Mononuclear cell (primary cell): ENCODE data around the gene SCARB1. TPM values are rescaled to one million over a fixed set of nuclear protein-coding genes. Genes with fewer than 3 reads are reported as not detected.

Experiments
- H3K27me3 ChIP-seq: 2 replicates; pipeline ENCODE4 v1.6.0; 2011; ENCODE audit warnings: low read length, control low read depth; ENCODE audit not compliant: insufficient read depth
- H3K4me1 ChIP-seq: 2 replicates; pipeline ENCODE4 v1.5.1; 2011; ENCODE audit warnings: mild to moderate bottlenecking, low read length, control low read depth; ENCODE audit not compliant: insufficient read depth
- H3K4me3 ChIP-seq: 2 replicates; pipeline ENCODE4 v1.5.1; 2011; ENCODE audit warnings: mild to moderate bottlenecking, low read length, moderate library complexity
- H3K9me3 ChIP-seq: 2 replicates; pipeline ENCODE4 v1.5.1; 2011; ENCODE audit warnings: low read depth, mild to moderate bottlenecking, control low read depth, low read length
- total RNA-seq: library from RNA; depleted of rRNA; stranded (reverse); fragments of >200 nt; gene quantifications from one replicate; pipeline ENCODE4 v1.2.3, GENCODE V29; 2012

The SCARB1 gene
- total RNA-seq, 1 donor = 2.5 TPM

DNA sequence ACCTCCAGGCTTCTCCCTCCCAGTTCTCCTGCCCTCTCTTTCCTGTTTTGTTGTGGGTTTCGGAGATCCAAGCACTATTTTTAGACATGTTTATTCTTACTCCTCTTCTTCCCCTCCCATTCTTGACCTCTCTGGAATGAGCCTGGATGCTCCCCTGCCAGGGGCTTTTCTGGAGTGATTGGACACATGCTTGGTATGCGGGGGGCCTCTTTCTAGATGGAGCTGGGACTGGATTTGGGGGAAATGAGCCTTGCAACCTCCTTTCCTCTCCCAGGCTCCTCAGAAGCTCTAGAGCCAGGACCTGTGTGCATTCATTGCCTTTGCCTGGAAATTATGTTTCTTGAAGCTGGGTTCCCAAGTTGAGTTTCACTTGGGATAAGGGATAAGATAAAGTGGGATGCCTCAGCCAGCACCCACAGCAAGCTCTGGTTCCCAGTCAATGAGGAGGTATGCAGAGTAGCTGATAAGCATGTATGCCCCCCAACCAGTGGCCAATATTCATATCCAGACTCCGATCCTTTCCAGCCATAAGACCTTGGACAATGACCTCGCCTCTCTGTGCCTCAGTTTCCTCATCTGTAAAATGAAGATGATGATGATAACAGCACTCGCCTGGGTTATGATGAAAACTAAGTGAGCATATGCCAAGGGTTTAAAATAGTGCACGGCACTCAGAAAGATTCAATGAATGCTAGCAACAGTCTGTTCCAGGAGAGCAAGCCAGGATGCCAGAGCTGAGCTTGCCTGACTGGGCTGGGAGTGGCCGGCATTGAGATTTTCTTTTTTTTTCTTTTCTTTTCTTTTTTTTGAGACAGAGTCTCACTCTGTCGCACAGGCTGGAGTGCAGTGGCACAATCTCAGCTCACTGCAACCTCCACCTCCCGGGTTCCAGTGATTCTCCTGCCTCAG is 97.8 kb downstream of the SCARB1 start:
- Histone ChIP-seq H3K4me1 (peaks cover 74% of the 10 kb centered on the region), H3K4me3 (no peak overlapping the region), H3K27me3 (no peaks in the 10 kb centered on the region), H3K9me3 (peaks cover 9% of the 10 kb centered on the region)

DNA sequence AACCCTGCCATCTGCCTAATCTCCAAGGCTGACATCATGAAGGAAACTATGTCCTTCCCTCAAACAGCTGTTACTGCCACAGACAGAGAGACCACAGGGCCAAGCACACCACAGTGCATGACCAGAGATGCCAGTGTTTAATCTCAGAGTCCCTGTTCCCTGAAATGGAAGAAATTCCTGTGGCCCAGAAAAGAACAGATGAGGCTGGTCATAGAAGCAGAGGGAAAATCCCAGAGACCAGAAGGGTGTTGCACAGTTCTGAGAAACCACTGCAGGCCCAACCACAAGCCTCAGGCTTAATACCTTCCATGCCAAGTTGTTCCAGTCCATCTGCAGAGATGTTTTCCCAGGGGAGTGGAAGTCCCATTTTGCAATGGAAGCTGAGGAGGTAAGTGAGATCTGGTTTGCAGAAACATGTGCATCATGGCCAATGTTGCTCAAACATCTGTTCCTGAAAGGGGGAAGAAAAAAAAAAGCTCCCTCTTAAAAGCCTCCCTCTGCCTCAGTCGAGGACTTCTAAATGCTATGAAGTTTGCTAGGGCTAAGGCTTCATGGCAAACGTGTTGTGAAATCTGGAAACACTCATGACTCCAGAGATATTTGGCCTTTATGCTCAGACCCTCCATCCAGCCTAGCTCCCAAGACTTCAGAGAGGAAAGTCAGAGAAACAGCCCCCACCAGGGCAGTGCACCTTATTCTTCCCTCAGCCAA is 98.6 kb downstream of the SCARB1 start:
- H3K27me3 ChIP-seq = no peaks in the 10 kb centered on the region
- H3K4me1 ChIP-seq = peaks cover 82% of the 10 kb centered on the region
- H3K9me3 ChIP-seq = peaks cover 9% of the 10 kb centered on the region
- H3K4me3 ChIP-seq = no peak overlapping the region

GRCh38 chr12:124764451-124764850 is 99.2 kb downstream of the SCARB1 start:
- Histone ChIP-seq H3K4me1 (peaks cover 86% of the 10 kb centered on the region), H3K4me3 (no peak overlapping the region), H3K9me3 (peaks cover 9% of the 10 kb centered on the region), H3K27me3 (no peaks in the 10 kb centered on the region)

- peaks cover 9% of the 10 kb centered on the region for H3K9me3 ChIP-seq
- no peaks in the 10 kb centered on the region for H3K27me3 ChIP-seq
- H3K4me3 ChIP-seq = no peak overlapping the region
- H3K4me1 ChIP-seq = peaks cover 86% of the 10 kb centered on the region
Measured at GRCh38 chr12:124763594-124763979, 100.1 kb downstream of the SCARB1 start.

DNA sequence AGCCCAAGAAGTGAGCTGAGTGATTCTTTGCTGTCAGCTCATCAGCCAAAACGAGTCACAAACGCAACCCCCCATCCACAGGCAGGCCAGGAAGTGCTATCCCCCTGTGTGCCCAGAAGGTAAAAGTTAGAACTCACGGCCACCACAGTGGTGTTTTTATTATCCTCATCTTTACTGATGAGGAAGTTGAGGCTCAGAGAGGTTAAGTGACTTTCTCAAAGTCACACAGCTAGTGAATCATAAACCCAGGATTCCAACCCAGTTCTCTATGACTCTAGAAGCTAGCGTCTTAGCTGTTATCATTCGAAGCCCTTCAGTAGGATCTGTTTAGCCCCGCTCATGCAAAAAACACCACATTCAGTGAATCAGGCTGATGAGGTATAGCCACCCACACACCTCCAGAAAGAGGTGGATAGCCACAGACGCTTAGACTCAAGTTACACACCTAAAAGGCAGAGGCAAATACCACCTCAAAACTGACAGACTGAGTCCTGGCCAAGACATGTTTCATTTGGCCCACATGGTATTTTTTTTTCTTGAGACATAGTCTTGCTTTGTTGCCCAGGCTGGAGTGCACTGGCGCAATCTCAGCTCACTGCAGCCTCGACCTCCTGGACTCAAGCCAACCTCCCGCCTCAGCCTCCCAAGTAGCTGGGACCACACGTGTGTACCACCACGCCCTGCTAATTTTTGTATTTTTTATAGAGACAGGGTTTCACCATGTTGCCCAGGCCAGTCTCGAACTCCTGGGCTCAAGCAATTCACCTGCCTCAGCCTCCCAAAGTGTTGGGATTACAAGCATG is 100.7 kb downstream of the SCARB1 start:
- Histone ChIP-seq H3K27me3 (no peaks in the 10 kb centered on the region), H3K9me3 (peaks cover 9% of the 10 kb centered on the region), H3K4me3 (no peak overlapping the region), H3K4me1 (peaks cover 87% of the 10 kb centered on the region)

DNA sequence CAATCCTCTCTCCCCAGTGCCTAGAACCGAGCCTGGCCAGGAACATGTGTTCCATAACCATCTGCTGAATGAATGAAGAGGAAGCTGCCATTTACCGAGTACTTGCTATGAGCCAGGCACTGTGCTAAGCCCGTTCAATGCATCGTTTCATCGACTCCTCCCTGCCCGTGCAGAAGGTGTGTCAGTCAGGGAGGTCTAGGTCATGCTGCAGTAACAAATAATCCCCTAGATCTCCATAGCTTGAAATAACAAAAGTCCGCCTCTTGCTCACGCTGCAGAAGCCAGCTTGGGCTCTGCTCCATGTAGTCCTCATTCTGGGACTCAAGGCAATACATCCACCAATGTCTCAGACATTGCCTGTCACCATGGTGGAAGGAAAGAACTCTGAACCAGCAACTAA is 101.3 kb downstream of the SCARB1 start:
- Histone ChIP-seq H3K27me3 (no peaks in the 10 kb centered on the region), H3K9me3 (peaks cover 9% of the 10 kb centered on the region), H3K4me3 (no peak overlapping the region), H3K4me1 (peaks cover 90% of the 10 kb centered on the region)

DNA sequence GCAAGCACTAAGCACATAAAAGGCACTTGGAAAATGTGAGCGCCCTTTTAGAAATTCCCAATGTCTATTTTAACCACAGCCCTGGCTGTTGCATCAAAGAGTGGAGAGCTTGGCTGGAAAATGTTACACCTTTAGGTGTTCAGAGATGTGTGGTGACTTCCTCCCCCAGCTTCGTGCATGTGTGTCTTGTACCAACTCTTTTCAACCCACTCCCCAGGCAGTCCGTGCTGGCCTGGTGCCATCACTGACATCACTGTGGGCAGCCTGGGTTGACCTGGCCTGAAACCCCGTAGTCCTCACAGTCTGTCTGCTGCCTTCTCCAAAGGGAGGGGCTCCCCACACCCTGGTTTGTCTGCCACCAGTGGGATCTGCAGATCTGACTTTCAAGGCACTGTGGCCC is 101.8 kb downstream of the SCARB1 start:
- Histone ChIP-seq H3K27me3 (no peaks in the 10 kb centered on the region), H3K4me3 (no peak overlapping the region), H3K9me3 (peaks cover 9% of the 10 kb centered on the region), H3K4me1 (peaks cover 90% of the 10 kb centered on the region)

DNA sequence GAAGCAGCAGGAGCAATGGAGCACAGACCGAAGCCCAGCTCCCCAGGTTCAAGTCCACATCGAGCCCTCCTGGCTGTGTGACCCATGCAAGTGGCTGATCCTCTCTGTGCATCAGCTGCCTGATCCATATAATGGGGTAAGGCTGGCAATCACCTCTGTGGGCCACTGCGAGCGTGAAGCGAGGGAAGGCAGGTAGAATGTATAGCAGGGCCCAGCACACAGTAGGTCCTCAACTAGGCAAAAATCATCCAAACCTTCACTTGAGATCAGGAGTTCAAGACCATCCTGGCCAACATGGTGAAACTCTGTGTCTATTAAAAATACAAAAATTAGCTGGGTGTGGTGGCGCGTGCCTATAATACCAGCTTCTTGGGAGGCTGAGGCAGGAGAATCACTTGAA is 102.6 kb downstream of the SCARB1 start:
- H3K4me3 ChIP-seq = no peak overlapping the region
- peaks cover 90% of the 10 kb centered on the region for H3K4me1 ChIP-seq
- no peaks in the 10 kb centered on the region for H3K27me3 ChIP-seq
- H3K9me3 ChIP-seq = peaks cover 9% of the 10 kb centered on the region

DNA sequence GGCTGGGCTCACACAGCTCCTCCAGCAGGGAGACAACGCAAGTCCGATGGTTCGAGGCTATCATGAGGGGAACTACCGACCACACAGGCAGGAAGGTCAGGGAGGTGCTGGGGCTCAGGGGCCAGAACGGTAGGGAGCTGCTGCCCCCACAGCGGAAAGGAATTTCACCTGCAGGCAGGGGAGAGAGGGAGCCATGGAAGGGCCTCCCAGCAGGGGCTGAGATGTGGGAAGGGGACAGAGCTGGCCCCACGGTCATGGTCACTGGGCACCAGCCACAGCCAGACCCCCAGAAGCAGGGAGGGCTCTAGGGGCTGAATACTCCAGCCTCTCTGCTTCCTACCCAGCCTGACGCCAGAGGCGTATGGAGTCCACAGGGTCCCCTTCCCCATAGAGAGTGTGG is 103.1 kb downstream of the SCARB1 start:
- Histone ChIP-seq H3K9me3 (peaks cover 9% of the 10 kb centered on the region), H3K4me1 (peaks cover 90% of the 10 kb centered on the region), H3K27me3 (no peaks in the 10 kb centered on the region), H3K4me3 (no peak overlapping the region)

GRCh38 chr12:124759841-124760503 is 103.7 kb downstream of the SCARB1 start:
- Histone ChIP-seq H3K9me3 (peaks cover 7% of the 10 kb centered on the region), H3K4me3 (no peak overlapping the region), H3K4me1 (peaks cover 90% of the 10 kb centered on the region), H3K27me3 (no peaks in the 10 kb centered on the region)

DNA sequence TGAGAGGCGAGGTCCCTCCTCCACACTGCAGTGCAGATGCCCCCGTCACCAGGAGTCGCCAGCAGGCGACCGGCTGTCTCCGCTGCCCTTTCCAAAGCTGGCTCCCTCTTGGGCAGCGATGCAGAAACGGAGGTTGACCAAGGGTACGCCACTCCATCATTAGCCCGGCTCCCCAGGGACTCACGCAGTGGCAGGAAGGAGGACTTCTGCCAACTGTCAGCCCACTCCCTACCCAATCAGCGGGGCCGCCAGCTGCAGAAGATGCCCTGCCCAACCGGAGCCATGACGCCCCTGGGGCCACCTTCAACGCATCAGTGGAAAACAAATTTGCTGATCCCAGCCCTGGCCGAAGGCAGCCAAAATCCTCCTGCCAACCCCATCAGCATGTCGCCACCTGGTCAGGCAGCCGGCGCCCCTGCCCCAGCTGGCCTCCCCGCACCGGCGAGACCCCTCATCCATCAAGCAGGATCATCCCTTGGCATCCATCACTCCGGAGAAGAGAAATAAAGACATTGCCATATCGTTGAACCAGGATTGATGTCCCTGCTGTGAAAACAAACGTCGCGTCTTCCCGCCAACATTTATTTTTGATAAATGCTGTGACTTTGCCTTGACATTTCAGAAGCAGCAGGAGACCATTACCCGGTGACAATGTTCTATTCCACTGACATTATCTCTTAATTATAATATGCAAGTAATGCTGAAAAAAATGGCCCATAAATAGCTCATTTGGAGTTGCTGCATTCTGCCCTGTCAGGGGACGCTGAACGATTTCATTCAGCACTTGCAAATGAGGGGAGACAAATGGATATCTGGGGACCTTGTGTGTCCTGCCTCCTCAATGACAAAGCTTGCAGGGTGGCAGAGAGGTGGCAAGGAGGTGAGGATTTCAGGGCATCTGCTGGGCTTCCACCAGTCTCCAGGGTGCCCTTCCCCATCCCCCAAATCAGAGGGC is 105.1 kb downstream of the SCARB1 start:
- Histone ChIP-seq H3K4me3 (no peak overlapping the region), H3K9me3 (no peaks in the 10 kb centered on the region), H3K4me1 (peaks cover 95% of the 10 kb centered on the region), H3K27me3 (no peaks in the 10 kb centered on the region)

DNA sequence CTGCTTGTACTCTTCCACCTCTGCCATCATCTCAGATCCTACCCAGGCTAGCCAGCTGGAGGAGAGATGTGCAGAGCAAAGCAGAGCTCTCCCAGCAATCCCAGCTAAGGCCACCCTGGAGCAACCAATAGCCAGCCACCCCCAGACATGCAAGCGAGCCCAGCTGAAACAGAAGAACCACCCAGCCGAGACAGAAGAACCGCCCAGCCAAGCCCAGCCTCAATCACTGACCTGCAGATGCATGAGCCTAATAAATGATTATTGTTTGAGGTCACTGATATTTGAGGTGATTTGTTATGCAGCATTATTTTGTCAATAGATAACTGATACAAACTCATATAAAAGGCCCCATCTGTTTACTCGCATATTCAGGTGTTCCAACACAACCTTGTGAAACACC is 106.3 kb downstream of the SCARB1 start:
- Histone ChIP-seq H3K9me3 (no peaks in the 10 kb centered on the region), H3K4me1 (peaks cover 95% of the 10 kb centered on the region), H3K27me3 (no peaks in the 10 kb centered on the region), H3K4me3 (no peak overlapping the region)

- Histone ChIP-seq H3K27me3 (no peaks in the 10 kb centered on the region), H3K4me3 (no peak overlapping the region), H3K4me1 (peaks cover 94% of the 10 kb centered on the region)
Measured at GRCh38 chr12:124756760-124757159, 106.9 kb downstream of the SCARB1 start.

GRCh38 chr12:124756166-124756565 is 107.5 kb downstream of the SCARB1 start:
- Histone ChIP-seq H3K4me1 (peaks cover 93% of the 10 kb centered on the region), H3K9me3 (no peaks in the 10 kb centered on the region), H3K27me3 (no peaks in the 10 kb centered on the region), H3K4me3 (no peak overlapping the region)

More at GRCh38 chr12:124756760-124757159, 106.9 kb downstream of the SCARB1 start:
- H3K9me3 ChIP-seq = no peaks in the 10 kb centered on the region
